Suprapubic skin (tissue), 3 donors: ENCODE measurements around the gene LAMTOR5.

Experiments used
- EP300 ChIP-seq: sonication (generic); formaldehyde crosslinking; IDR thresholded peaks from one replicate; pipeline ENCODE4 v1.6.1; 2017; ENCODE audit warnings: antibody characterized with exemption
- POLR2A ChIP-seq, 2 donors: fragments of 450-650 bp; IDR thresholded peaks; one replicate each; pipeline ENCODE4 v1.6.1; 2017; ENCODE audit warnings: antibody characterized with exemption in 2 of 2, mild to moderate bottlenecking in 2 of 2, moderate library complexity in 2 of 2
- TF ChIP-seq, protein P1 (sequence below), 2 donors: fragments of 200-600 bp in 1 of 2; fragments of 450-650 bp in 1 of 2; sonication (generic) in 1 of 2; IDR thresholded peaks; one replicate each; pipeline ENCODE4 v1.5.1; 2016 to 2019; ENCODE audit warnings: antibody characterized with exemption in 2 of 2, mild to moderate bottlenecking in 1 of 2, moderate library complexity in 1 of 2

GRCh38 chr1:110452330-110452729 is 44.8 kb upstream of the LAMTOR5 start:
- TF ChIP-seq EP300: no peak
- TF ChIP-seq POLR2A (IDR thresholded peaks at IDR 0.05): no peak
- TF ChIP-seq, protein P1, sequence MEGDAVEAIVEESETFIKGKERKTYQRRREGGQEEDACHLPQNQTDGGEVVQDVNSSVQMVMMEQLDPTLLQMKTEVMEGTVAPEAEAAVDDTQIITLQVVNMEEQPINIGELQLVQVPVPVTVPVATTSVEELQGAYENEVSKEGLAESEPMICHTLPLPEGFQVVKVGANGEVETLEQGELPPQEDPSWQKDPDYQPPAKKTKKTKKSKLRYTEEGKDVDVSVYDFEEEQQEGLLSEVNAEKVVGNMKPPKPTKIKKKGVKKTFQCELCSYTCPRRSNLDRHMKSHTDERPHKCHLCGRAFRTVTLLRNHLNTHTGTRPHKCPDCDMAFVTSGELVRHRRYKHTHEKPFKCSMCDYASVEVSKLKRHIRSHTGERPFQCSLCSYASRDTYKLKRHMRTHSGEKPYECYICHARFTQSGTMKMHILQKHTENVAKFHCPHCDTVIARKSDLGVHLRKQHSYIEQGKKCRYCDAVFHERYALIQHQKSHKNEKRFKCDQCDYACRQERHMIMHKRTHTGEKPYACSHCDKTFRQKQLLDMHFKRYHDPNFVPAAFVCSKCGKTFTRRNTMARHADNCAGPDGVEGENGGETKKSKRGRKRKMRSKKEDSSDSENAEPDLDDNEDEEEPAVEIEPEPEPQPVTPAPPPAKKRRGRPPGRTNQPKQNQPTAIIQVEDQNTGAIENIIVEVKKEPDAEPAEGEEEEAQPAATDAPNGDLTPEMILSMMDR (IDR thresholded peaks at IDR 0.05): no peak
